HG02763 (cell line): ENCODE measurements around the gene CDH22.

Experiments used
- ATAC-seq: cut with Tn5 transposase; IDR thresholded peaks from one replicate; pipeline ENCODE4 v1.9.1; 2021; ENCODE audit warnings: mild to moderate bottlenecking, moderate library complexity; ENCODE audit not compliant: unreplicated experiment

Gene CDH22

GRCh38 chr20:46303176-46303956, 4.9 kb downstream of the CDH22 start:
- ATAC-seq: no peak

GRCh38 chr20:46302106-46302505, 6.2 kb downstream of the CDH22 start:
- no peak for ATAC-seq

- ATAC-seq: no peak
Observed at GRCh38 chr20:46300281-46300680, 8.0 kb downstream of the CDH22 start.

DNA sequence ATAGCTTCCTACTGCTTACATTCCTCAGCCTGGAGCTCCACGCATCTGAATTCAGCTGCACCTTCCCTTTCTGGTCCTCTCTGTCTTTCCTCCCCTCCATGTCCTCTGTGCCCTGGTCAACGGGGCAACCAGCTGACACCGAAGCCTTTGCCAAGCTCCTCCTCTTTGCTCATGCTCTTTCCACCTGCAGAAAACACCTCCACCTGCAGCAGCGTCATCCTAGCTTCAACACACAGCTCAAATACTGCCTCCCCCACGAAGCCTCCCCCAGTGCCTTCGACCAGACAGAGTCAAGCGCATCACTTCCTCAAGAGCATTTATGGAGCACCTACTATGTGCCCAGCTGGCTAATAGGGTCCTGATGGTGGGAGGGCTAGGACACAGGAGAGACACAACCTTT, 9.2 kb downstream of the CDH22 start:
- ATAC-seq: no peak

DNA sequence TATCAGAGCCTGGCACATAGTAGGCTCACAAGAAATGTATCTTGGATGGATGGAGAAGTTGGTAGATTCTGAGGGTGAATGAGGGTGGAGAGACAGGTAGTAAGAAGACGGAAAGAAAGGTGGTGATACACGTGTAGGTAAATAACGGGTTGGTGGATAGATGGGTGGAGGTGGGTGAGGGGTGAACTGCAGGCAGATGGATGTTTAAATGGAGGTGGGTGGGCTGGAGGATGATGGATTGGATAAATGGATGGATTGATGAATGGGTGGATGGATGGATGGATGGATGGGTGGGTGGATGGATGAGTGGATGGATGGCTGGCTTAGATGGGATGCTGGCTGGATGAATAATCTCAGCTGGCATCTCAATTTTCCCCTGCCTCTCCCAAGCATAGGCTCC, 9.9 kb downstream of the CDH22 start:
- no peak for ATAC-seq

- ATAC-seq: no peak
Observed at GRCh38 chr20:46296526-46297250, 11.6 kb downstream of the CDH22 start.

DNA sequence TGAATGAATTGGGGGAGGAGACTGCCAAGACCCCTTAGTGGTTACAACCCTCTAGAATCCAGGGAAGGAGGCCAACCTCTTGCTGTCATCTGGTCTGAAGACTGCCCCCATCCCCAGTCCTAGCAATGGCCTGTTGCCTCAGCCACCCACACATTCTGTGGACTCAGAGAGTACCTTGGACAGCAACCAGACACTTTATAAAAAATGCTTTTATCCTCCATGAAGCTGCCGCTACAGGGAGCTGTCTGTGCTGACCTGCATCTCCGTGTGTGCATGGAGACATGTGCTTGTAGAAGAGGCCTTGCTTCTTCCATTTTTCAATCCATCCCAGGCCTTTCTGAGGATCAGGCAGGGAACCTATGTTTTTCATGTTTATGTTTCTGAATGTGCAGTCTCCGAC, 15.2 kb downstream of the CDH22 start:
- ATAC-seq: no peak

- ATAC-seq: no peak
Observed at GRCh38 chr20:46291401-46291800, 16.9 kb downstream of the CDH22 start.

DNA sequence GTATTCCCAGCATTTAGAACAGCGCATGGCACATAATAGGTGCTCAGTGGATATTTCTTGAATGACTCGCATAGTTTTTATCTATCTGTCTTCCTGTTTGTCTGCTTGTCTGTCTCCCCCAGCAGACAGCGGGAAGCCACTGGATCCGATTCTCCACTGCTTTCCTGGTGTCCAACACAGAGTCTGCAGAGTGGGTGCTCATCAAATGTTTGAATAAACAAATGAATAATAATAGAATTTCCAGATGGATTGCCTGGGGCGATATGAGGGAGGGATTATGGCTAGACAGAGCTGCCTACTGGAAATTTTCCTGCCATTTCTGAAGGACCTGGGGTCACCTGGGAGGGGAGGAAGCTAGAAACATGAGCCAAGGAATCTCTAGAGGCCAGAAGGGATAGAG, 18.9 kb downstream of the CDH22 start:
- no peak for ATAC-seq

GRCh38 chr20:46286977-46287376, 21.3 kb downstream of the CDH22 start:
- no peak for ATAC-seq

DNA sequence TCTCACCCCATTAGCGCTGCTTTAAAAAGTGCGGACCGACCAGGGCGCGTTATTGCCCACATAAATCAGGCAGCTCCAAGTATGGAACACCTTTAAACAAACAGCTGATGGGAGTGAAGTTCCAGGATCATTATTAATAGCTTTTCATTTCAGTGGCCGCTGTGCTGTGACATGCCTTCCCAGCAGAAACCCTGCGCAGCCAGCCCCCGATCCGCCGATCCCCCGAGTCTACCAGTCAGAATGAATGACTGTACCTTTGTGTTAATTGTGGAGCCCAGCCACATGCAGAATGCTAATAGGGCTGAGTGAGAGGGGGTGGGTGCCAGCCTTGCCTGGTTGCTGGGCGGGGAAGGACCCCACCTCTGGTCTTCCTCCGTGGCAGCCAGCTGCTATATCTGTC, 21.9 kb downstream of the CDH22 start:
- ATAC-seq: no peak

DNA sequence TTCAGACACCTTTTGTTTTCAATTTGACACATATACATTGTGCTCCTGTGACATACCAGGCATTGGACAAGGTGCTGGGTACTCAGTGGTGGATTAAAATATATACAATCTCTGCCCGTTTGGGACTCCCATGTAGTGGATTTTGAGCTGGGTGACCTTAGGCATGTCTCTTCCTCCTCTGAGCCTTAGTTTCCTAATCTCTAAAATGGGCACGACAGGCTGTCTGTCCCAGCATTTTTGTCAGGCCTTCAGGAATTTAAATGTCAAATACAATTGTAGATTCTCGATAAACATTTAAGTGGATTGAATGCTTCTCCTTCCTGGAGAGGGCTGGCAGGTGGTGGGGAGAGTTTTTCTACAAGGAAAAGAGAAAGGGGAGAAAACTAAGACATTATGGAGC, 22.6 kb downstream of the CDH22 start:
- ATAC-seq: no peak

GRCh38 chr20:46285072-46285471, 23.2 kb downstream of the CDH22 start:
- ATAC-seq: no peak

GRCh38 chr20:46284040-46284427, 24.3 kb downstream of the CDH22 start:
- no peak for ATAC-seq

GRCh38 chr20:46283426-46284039, 24.8 kb downstream of the CDH22 start:
- no peak for ATAC-seq

- ATAC-seq: no peak
Observed at GRCh38 chr20:46282669-46283068, 25.6 kb downstream of the CDH22 start.

DNA sequence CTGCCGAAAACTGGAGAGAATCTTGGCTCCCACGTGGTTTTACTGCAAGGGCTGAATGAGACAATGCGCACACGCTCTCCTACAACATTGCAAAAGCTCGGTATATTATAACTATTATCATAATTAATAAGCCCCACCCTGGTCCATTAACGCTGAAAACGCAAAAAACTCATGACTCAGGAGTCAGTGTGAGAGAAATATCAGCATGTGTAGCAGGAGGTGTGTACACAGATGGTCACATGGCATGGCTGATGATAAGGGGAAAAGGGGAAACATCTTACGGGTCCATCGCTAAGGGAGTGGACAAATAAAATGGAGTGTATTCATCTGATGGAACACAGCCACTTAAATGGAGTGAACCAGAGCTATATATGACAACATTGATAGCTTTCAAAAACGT, 29.2 kb downstream of the CDH22 start:
- no peak for ATAC-seq

DNA sequence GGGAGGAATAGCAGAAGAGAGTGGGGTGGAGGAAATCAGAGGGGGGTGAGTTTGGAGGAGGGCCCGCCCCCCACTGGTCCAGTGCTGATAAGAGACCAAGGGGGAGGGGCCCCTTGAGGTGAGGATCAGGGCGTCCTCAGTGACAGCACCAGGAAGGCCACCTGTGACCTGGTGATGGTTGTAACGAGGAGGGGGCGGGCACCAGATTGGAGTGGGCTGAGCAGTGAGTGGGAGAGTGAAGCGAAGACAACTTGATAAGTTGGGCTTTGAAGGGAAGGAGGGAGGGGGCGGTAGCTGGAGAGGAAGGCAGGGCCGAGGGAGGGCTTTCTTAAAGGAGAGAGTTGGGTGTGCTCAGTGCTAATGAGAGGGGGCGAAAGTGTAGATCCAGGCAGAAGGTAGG, 30.7 kb downstream of the CDH22 start:
- ATAC-seq: no peak

DNA sequence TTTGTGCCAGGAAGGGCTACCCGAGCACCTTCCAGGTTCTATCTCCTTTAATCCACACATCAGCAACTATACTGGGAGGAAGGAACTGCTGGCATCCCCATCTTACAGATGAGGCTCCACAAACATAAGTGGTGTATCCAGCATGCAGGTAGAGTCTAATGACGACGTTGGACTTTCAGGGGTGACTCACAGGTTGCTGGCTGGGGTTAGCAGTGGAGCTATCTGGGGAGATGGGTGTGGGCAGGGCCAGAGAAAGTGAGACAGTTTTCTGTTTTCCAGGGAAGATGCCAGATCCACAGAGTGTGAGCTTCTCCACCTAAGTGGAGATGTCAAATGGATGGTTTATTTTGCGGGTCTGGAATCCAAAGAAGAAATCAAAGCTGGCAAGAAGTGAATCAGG, 31.8 kb downstream of the CDH22 start:
- no peak for ATAC-seq

DNA sequence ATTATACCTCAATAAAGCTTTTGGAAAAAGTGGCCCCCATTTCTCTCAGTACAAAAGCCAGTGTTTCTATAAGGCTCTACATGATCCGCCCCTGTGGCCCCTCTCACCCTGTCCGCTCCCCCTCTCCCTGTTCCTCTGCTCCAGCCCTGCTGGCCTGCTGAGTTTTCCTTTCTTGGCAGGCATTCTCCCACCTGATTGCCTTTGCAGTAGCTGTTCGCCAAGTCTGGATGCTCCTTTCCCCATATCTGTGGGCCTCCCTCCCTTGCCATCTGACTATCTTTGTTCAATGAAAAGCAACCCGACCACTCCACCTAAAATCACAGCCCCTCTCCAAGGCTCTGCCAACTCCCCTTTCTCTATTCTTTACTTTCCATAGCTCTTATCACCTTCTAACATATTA, 33.2 kb downstream of the CDH22 start:
- ATAC-seq: no peak

- ATAC-seq: no peak
Observed at GRCh38 chr20:46273717-46274116, 34.6 kb downstream of the CDH22 start.

GRCh38 chr20:46272389-46273047, 35.8 kb downstream of the CDH22 start:
- ATAC-seq: no peak
